Smooth muscle cell of the brain vasculature (primary cell): Measurements from ENCODE around the gene PGK1.
"Not testable (repeated sequence)": the region's sequence is repeated elsewhere in the genome, so short reads cannot be mapped to it uniquely, and the experiment has no call there.

Experiments used
- DNase-seq: peaks from one replicate; pipeline ENCODE4 v3.0.0-alpha.2; 2012; ENCODE audit warnings: low read depth, low spot score

Gene PGK1

GRCh38 chrX:78116365-78116764 lies 12.3 kb downstream of the PGK1 start:
- no peak for DNase-seq

- DNase-seq = no peak
These were observed 12.7 kb downstream of the PGK1 start for GRCh38 chrX:78116766-78117165.

GRCh38 chrX:78118628-78119027 lies 14.6 kb downstream of the PGK1 start:
- DNase-seq = no peak

GRCh38 chrX:78119521-78120227 lies 15.6 kb downstream of the PGK1 start:
- DNase-seq = no peak

GRCh38 chrX:78123190-78123589 lies 19.1 kb downstream of the PGK1 start:
- DNase-seq = no peak

GRCh38 chrX:78124307-78124706 lies 20.3 kb downstream of the PGK1 start:
- DNase-seq = no peak

- no peak for DNase-seq
These were observed 21.1 kb downstream of the PGK1 start for GRCh38 chrX:78125148-78125547.

- DNase-seq = not testable (repeated sequence)
These were observed 21.7 kb downstream of the PGK1 start for GRCh38 chrX:78125781-78126180.

GRCh38 chrX:78129714-78130113 lies 25.7 kb downstream of the PGK1 start:
- DNase-seq = no peak

GRCh38 chrX:78130396-78130795 lies 26.3 kb downstream of the PGK1 start:
- DNase-seq = no peak

GRCh38 chrX:78131117-78131516 lies 27.1 kb downstream of the PGK1 start:
- DNase-seq = no peak

- no peak for DNase-seq
These were observed 29.4 kb downstream of the PGK1 start for GRCh38 chrX:78133238-78133960.

GRCh38 chrX:78139160-78140123 lies 35.4 kb downstream of the PGK1 start, which contains the start of gene TAF9B:
Gene TAF9B, minus strand, starts transcription at chrX:78139650. Its CDS starts 39 bp downstream, at chrX:78139611.
- DNase-seq = peak; percentile 54

GRCh38 chrX:78140206-78140605 lies 36.2 kb downstream of the PGK1 start:
- no peak for DNase-seq

GRCh38 chrX:78147002-78147540 lies 43.0 kb downstream of the PGK1 start:
- DNase-seq = not testable (repeated sequence)

GRCh38 chrX:78157373-78157772 lies 53.3 kb downstream of the PGK1 start:
- DNase-seq = not testable (repeated sequence)

GRCh38 chrX:78157846-78158245 lies 53.8 kb downstream of the PGK1 start:
- DNase-seq = not testable (repeated sequence)

- DNase-seq = not testable (repeated sequence)
These were observed 56.7 kb downstream of the PGK1 start for GRCh38 chrX:78160711-78161110.

GRCh38 chrX:78163175-78163574 lies 59.1 kb downstream of the PGK1 start:
- DNase-seq = not testable (repeated sequence)

- no peak for DNase-seq
These were observed 61.4 kb downstream of the PGK1 start for GRCh38 chrX:78165425-78165824.

GRCh38 chrX:78168065-78168464 lies 64.0 kb downstream of the PGK1 start:
- no peak for DNase-seq
